Endodermal cell (in vitro differentiated cells): ENCODE results near the gene LGR5. TPM values are rescaled to one million over a fixed set of nuclear protein-coding genes. Genes with fewer than 3 reads are reported as not detected.

Experiments used
- DNase-seq: peaks from one replicate; pipeline ENCODE4 v3.0.0-alpha.2; 2017
- H3K27ac ChIP-seq: 2 replicates; pipeline ENCODE4 v1.5.1; 2013; ENCODE audit warnings: mild to moderate bottlenecking, low read depth, low read length, moderate library complexity
- H3K27me3 ChIP-seq: 2 replicates; pipeline ENCODE4 v1.6.1; 2013; ENCODE audit warnings: mild to moderate bottlenecking, low read length, moderate library complexity; ENCODE audit not compliant: insufficient read depth, control insufficient read depth, poor library complexity, severe bottlenecking
- H3K36me3 ChIP-seq: 2 replicates; pipeline ENCODE4 v1.7.0; 2013; ENCODE audit warnings: mild to moderate bottlenecking, low read length, moderate library complexity; ENCODE audit not compliant: control insufficient read depth, insufficient read depth
- H3K4me1 ChIP-seq: one replicate; pipeline ENCODE4 v1.7.0; 2013; ENCODE audit warnings: low read length; ENCODE audit not compliant: control insufficient read depth, insufficient read depth
- H3K4me3 ChIP-seq: 2 replicates; pipeline ENCODE4 v1.5.1; 2013; ENCODE audit warnings: mild to moderate bottlenecking, low read length, moderate library complexity
- H3K9ac ChIP-seq: 2 replicates; pipeline ENCODE4 v1.6.1; 2013; ENCODE audit warnings: mild to moderate bottlenecking, low read length, moderate library complexity; ENCODE audit not compliant: poor library complexity, severe bottlenecking; ENCODE audit errors: extremely low read depth
- H3K9me3 ChIP-seq: 2 replicates; pipeline ENCODE4 v1.6.1; 2013; ENCODE audit warnings: mild to moderate bottlenecking, low read length, moderate library complexity; ENCODE audit not compliant: control insufficient read depth
- H3K27ac Mint-ChIP-seq: 2 replicates; pipeline ENCODE4 v1.8.0; 2020; ENCODE audit warnings: mixed read lengths
- H3K27me3 Mint-ChIP-seq: 2 replicates; pipeline ENCODE4 v1.8.0; 2021; ENCODE audit warnings: mild to moderate bottlenecking, mixed read lengths; ENCODE audit not compliant: insufficient read depth
- H3K36me3 Mint-ChIP-seq: 2 replicates; pipeline ENCODE4 v1.8.0; 2020; ENCODE audit warnings: low read depth, mixed read lengths
- H3K4me1 Mint-ChIP-seq: 2 replicates; pipeline ENCODE4 v1.8.0; 2020; ENCODE audit warnings: mixed read lengths
- H3K4me3 Mint-ChIP-seq: 2 replicates; pipeline ENCODE4 v1.8.0; 2020; ENCODE audit warnings: mild to moderate bottlenecking, moderate library complexity, mixed read lengths
- H3K9me3 Mint-ChIP-seq: 2 replicates; pipeline ENCODE4 v1.8.0; 2020; ENCODE audit warnings: mild to moderate bottlenecking, mixed read lengths
- WGBS, 2 experiments: methylation state at CpG; one replicate each; pipeline versions ENCODE4 v1.1.5 to v1.1.7; 2013; ENCODE audit warnings: missing lambda C conversion rate in 2 of 2, mixed read lengths in 1 of 2; ENCODE audit not compliant: insufficient coverage in 1 of 2, insufficient read length in 1 of 2; 5-methylcytosine and 5-hydroxymethylcytosine counted together
- total RNA-seq, 2 donors: library from RNA; stranded (reverse); fragmentation: NEBNext Ultra II Directional in 1 of 2; extraction: Animal tissue kit (Norgen Biotek cat#: 25700) in 1 of 2; gene quantifications; 2 replicates in 1 of 2; 3 replicates in 1 of 2; pipeline ENCODE4 v1.2.1, GENCODE V29; 2021
- TF ChIP-seq, protein P1 (sequence below): fragments of 200-600 bp; sonication (generic); conservative IDR thresholded peaks from 2 replicates; pipeline ENCODE4 v1.5.0; 2021; ENCODE audit warnings: antibody characterized with exemption, mild to moderate bottlenecking

LGR5 gene
- total RNA-seq, 2 donors from 2014 or later: 27.2 to 49.9 TPM

DNA sequence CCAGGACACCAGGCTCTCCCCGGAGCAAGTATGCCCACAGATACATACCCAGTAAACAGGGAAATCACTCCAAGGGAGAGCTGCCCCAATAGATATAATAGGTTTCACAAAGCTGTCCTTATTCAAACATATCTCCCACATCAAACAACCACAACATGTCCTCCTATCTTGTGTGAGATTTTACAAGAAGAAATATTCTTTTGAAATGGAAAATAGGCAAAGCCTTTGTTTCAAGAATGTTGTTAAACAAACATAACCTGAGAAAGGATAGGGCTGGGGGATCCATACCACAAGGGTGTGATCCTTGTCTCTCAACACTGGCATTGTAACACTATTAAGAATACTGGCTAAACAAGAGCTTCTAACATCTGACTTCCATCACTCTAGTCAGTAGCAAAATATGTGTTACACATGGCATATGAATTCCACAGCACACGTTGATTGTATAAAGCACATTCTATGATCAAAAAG is 32.9 kb downstream of the LGR5 start:
- no peak overlapping the region for H3K27ac ChIP-seq
- peaks cover 8% of the 10 kb centered on the region for H3K4me1 ChIP-seq
- H3K27me3 Mint-ChIP-seq: no peaks in the 10 kb centered on the region
- DNase-seq: no peak
- H3K9me3 ChIP-seq: no peaks in the 10 kb centered on the region
- no peak overlapping the region for H3K4me3 ChIP-seq
- peaks cover 9% of the 10 kb centered on the region for H3K36me3 Mint-ChIP-seq
- 76% methylated on average over 2 of the region's 2 CpGs; no CpG with 5 or more reads in 1 of the 2 experiments for WGBS, 2 experiments
- TF ChIP-seq, protein P1, sequence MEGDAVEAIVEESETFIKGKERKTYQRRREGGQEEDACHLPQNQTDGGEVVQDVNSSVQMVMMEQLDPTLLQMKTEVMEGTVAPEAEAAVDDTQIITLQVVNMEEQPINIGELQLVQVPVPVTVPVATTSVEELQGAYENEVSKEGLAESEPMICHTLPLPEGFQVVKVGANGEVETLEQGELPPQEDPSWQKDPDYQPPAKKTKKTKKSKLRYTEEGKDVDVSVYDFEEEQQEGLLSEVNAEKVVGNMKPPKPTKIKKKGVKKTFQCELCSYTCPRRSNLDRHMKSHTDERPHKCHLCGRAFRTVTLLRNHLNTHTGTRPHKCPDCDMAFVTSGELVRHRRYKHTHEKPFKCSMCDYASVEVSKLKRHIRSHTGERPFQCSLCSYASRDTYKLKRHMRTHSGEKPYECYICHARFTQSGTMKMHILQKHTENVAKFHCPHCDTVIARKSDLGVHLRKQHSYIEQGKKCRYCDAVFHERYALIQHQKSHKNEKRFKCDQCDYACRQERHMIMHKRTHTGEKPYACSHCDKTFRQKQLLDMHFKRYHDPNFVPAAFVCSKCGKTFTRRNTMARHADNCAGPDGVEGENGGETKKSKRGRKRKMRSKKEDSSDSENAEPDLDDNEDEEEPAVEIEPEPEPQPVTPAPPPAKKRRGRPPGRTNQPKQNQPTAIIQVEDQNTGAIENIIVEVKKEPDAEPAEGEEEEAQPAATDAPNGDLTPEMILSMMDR: no peak
- H3K4me1 Mint-ChIP-seq: peaks cover 31% of the 10 kb centered on the region
- no peaks in the 10 kb centered on the region for H3K27me3 ChIP-seq
- peaks cover 49% of the 10 kb centered on the region for H3K36me3 ChIP-seq
- H3K9me3 Mint-ChIP-seq: no peaks in the 10 kb centered on the region
- no peak overlapping the region for H3K9ac ChIP-seq
- H3K27ac Mint-ChIP-seq: no peak overlapping the region
- no peak overlapping the region for H3K4me3 Mint-ChIP-seq

DNA sequence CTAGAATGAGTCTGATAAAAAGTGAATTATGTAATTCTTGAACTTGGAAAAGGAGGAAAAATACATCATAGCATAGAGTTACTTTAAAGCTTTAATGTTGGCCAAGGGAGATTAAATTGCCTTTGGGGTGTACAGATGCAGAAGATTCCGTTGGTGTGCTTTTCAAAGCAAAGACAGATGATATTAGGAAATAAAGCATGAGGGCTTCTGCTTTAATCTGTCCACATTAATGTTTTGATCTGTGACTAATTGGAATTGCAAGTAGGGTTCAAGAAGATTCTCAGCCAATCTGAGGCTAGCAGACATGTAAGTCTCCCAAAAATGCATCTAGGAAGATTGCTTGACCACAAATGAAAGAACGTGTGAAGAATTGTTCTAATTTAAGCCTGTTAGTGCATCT is 35.2 kb downstream of the LGR5 start:
- Histone ChIP-seq H3K27me3 (no peaks in the 10 kb centered on the region), H3K4me3 (no peak overlapping the region), H3K4me1 (no peaks in the 10 kb centered on the region), H3K9me3 (no peaks in the 10 kb centered on the region), H3K9ac (no peak overlapping the region), H3K36me3 (peaks cover 45% of the 10 kb centered on the region), H3K27ac (no peak overlapping the region)
- no peak for DNase-seq
- Mint-ChIP-seq H3K4me1 (peaks cover 16% of the 10 kb centered on the region), H3K4me3 (no peak overlapping the region), H3K36me3 (peaks cover 11% of the 10 kb centered on the region), H3K27me3 (no peaks in the 10 kb centered on the region), H3K27ac (no peak overlapping the region), H3K9me3 (no peaks in the 10 kb centered on the region)
- TF ChIP-seq, protein P1: no peak
- 97 to 100% methylated on average over 1 to 2 of the region's 2 CpGs for whole genome bisulfite sequencing, 2 experiments

DNA sequence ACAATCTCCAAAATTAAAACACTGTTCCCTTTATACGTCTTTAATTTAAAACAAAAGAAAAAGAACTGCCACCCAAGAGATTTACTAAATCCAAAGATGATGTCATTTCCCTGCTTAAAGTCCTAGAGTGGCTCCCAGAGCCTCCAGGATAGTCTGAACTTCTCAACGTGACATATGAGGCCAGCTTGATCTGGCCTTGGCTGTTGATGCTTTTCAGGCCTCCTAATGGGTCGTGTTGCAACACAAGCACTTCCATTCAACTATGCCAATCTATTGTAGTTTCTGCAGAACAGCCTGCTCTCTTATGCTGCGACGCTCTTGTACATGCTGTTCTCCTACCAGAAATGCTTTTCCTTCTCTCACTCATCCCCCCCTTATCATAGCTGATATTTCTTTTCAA is 35.7 kb downstream of the LGR5 start:
- Histone ChIP-seq H3K4me3 (no peak overlapping the region), H3K27me3 (no peaks in the 10 kb centered on the region), H3K9ac (no peak overlapping the region), H3K36me3 (peaks cover 45% of the 10 kb centered on the region), H3K4me1 (no peaks in the 10 kb centered on the region), H3K27ac (no peak overlapping the region), H3K9me3 (peaks cover under 1% of the 10 kb centered on the region)
- H3K36me3 Mint-ChIP-seq: peaks cover 11% of the 10 kb centered on the region
- 83 to 85% methylated on average over 5 of the region's 5 CpGs for WGBS, 2 experiments
- H3K27ac Mint-ChIP-seq: no peak overlapping the region
- TF ChIP-seq, protein P1: no peak
- no peaks in the 10 kb centered on the region for H3K27me3 Mint-ChIP-seq
- no peak overlapping the region for H3K4me3 Mint-ChIP-seq
- H3K4me1 Mint-ChIP-seq: peaks cover 16% of the 10 kb centered on the region
- DNase-seq: no peak
- no peaks in the 10 kb centered on the region for H3K9me3 Mint-ChIP-seq
